ENCODE results near the gene SND1. TPM values are rescaled to one million over a fixed set of nuclear protein-coding genes. Genes with fewer than 3 reads are reported as not detected.

Gene SND1
- total RNA-seq, 1 donor, result 202 TPM

- no peak overlapping the region for H3K4me3 ChIP-seq (ENCODE audit: low read depth, low read length)
- TF ChIP-seq CTCF (IDR thresholded peaks at IDR 0.05; ENCODE audit: insufficient read depth, low read length), result no peak
Measured at GRCh38 chr7:127950233-127950935, 298.4 kb downstream of the SND1 start.

GRCh38 chr7:127953423-127954356 is 301.7 kb downstream of the SND1 start:
- DNase-seq (ENCODE audit: low read depth), result no peak
- TF ChIP-seq CTCF (IDR thresholded peaks at IDR 0.05; ENCODE audit: insufficient read depth, low read length), result no peak
- H3K4me3 ChIP-seq (ENCODE audit: low read depth, low read length), result no peak overlapping the region

More at GRCh38 chr7:127950233-127950935, 298.4 kb downstream of the SND1 start:
- no peak for DNase-seq (ENCODE audit: low read depth)

DNA sequence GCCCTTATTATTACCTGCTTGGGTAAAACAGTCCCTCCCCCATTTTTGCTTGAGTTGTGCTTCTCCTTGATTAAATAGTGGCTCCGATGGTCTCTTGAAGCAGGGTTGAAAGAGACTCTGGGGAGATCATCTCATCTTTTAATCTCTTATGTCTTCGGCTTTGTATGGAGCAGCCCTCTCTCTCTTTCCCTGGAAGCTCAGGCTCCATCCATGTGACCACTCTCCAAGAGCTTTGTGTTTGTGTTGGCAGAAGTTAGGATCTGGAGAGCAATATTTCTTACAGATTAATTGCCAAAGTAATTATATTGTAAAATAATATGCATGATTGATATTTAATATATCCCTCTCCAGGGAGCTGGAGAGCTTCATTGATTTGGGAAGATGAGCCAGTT is 302.4 kb downstream of the SND1 start:
- no peak for TF ChIP-seq CTCF (IDR thresholded peaks at IDR 0.05; ENCODE audit: insufficient read depth, low read length)
- no peak for DNase-seq (ENCODE audit: low read depth)
- no peak overlapping the region for H3K4me3 ChIP-seq (ENCODE audit: low read depth, low read length)

GRCh38 chr7:127955051-127955531 is 303.1 kb downstream of the SND1 start:
- no peak for TF ChIP-seq CTCF (IDR thresholded peaks at IDR 0.05; ENCODE audit: insufficient read depth, low read length)
- H3K4me3 ChIP-seq (ENCODE audit: low read depth, low read length), result no peak overlapping the region
- DNase-seq (ENCODE audit: low read depth), result no peak

GRCh38 chr7:127957886-127958285 is 305.9 kb downstream of the SND1 start:
- DNase-seq (ENCODE audit: low read depth), result no peak
- TF ChIP-seq CTCF (IDR thresholded peaks at IDR 0.05; ENCODE audit: insufficient read depth, low read length), result no peak
- H3K4me3 ChIP-seq (ENCODE audit: low read depth, low read length), result no peak overlapping the region

DNA sequence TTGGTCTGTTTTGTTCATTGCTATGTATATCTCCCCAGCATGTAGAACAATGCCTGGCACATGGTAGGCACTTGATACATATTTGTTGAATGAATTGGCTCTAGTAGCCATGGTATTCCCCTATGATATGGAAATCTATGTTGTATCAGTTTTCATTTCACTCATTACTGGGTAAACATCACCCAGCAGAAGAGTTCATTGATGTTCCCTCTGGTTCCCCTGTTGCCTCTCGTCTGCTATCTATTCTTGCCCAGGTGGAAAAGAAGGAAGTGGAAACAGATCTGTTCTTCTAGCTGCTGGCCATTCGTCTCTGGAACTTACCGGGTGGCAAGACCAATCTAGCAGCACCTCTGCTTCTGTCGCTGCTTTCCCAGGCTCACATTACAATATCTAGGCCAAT is 307.8 kb downstream of the SND1 start:
- DNase-seq (ENCODE audit: low read depth), result no peak
- no peak for TF ChIP-seq CTCF (IDR thresholded peaks at IDR 0.05; ENCODE audit: insufficient read depth, low read length)
- no peak overlapping the region for H3K4me3 ChIP-seq (ENCODE audit: low read depth, low read length)
